Smooth muscle cell (in vitro differentiated cells): ENCODE measurements around the gene FCGBP. TPM values are rescaled to one million over a fixed set of nuclear protein-coding genes. Genes with fewer than 3 reads are reported as not detected.
"Not testable (repeated sequence)": the region's sequence is repeated elsewhere in the genome, so short reads cannot be mapped to it uniquely, and the experiment has no call there.

Experiments
- DNase-seq: peaks from one replicate; lab custom pipeline; 2025; ENCODE audit not compliant: unreplicated experiment; lab: John Stamatoyannopoulos, UW
- H2AFZ ChIP-seq: fragments of 200-600 bp; sonication (generic); 2 replicates; pipeline ENCODE4 v1.6.0; 2016; ENCODE audit warnings: antibody characterized with exemption, low read depth, mild to moderate bottlenecking
- H3F3A ChIP-seq: fragments of 200-600 bp; sonication (generic); 2 replicates; pipeline ENCODE4 v1.6.0; 2017; ENCODE audit warnings: antibody characterized with exemption, low read depth
- H3K27ac ChIP-seq: fragments of 200-600 bp; sonication (generic); 2 replicates; pipeline ENCODE4 v1.5.1; 2016; ENCODE audit warnings: low read depth, mild to moderate bottlenecking
- H3K27me3 ChIP-seq: fragments of 200-600 bp; sonication (generic); 2 replicates; pipeline ENCODE4 v1.6.1; 2016; ENCODE audit warnings: low read depth, mild to moderate bottlenecking
- H3K36me3 ChIP-seq: fragments of 200-600 bp; sonication (generic); 2 replicates; pipeline ENCODE4 v1.5.1; 2016; ENCODE audit warnings: low read depth
- H3K4me1 ChIP-seq: fragments of 200-600 bp; sonication (generic); 2 replicates; pipeline ENCODE4 v1.5.1; 2016; ENCODE audit warnings: low read depth
- H3K4me2 ChIP-seq: fragments of 200-600 bp; sonication (generic); 2 replicates; pipeline ENCODE4 v1.6.0; 2016; ENCODE audit warnings: mild to moderate bottlenecking
- H3K4me3 ChIP-seq: fragments of 200-600 bp; sonication (generic); 2 replicates; pipeline ENCODE4 v1.5.1; 2016; ENCODE audit warnings: mild to moderate bottlenecking
- H3K79me2 ChIP-seq: fragments of 200-600 bp; sonication (generic); 2 replicates; pipeline ENCODE4 v1.6.0; 2016; ENCODE audit warnings: low read depth, mild to moderate bottlenecking
- H3K9ac ChIP-seq: fragments of 200-600 bp; sonication (generic); 2 replicates; pipeline ENCODE4 v1.6.0; 2016; ENCODE audit warnings: low read depth
- H3K9me3 ChIP-seq: fragments of 200-600 bp; sonication (generic); replicated peaks from 2 replicates; pipeline ENCODE4 v1.5.1; 2016; ENCODE audit warnings: low read depth
- H4K20me1 ChIP-seq: fragments of 200-600 bp; sonication (generic); 2 replicates; pipeline ENCODE4 v1.6.0; 2016; ENCODE audit warnings: low read depth
- WGBS: methylation state at CpG from one replicate; pipeline ENCODE4 v1.1.7; 2016; ENCODE audit warnings: low lambda C conversion rate; 5-methylcytosine and 5-hydroxymethylcytosine counted together
- polyA plus RNA-seq: library from polyadenylated mRNA; unstranded; fragments of >200 nt; fragmentation: Nextera tagmentation; extraction: Ambion mirVana; gene quantifications from 2 replicates; pipeline ENCODE4 v1.2.1, GENCODE V29; 2016
- total RNA-seq: library from RNA; depleted of rRNA; stranded (reverse); fragments of >200 nt; gene quantifications from 2 replicates; pipeline ENCODE4 v1.2.3, GENCODE V29; 2014
- TF ChIP-seq, protein P1 (sequence below): fragments of 200-600 bp; sonication (generic); IDR thresholded peaks from 2 replicates; pipeline ENCODE4 v1.5.1; 2017; ENCODE audit warnings: borderline replicate concordance, mild to moderate bottlenecking, antibody characterized with exemption; ENCODE audit not compliant: insufficient read depth, poor library complexity, severe bottlenecking

FCGBP gene
- total and polyA plus RNA-seq, 2 experiments from 2014 or later: 0.15 to 0.18 TPM

DNA sequence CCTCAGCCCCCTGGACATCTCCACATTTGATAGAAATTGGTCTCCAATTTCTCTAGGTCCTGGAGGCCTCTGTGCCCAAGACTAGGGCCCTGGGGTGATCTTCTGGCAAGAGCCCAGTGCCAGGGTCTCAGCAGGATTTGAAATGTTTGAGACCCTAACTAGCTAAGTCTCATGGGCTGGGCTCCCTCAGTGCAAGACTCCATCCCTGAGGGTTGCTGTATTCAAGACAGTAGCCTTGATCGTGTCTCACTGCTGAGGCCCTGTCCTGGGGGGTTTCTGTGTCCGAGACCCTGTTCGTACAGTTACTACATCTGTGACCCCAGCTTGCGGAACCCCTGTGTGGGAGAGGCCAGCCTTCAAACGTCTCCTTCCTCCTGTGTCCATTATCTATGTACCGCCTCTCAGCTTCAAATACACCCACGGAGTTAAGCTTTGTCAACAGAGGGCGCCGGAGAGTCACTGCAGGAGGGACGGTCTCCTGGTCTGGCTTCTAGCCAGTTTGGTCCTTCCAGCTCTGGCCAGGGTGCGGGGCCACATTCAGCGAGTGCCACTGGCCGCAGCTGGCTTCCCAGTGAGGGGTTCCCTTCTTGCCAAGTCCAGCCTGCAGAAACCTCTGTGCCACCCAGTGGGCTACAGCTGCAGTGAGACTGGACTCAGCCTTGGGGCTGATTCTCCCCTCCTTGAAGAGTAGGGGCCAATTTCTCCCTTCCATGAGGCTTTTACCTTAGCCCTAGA lies 36.8 kb downstream of the FCGBP start:
- not testable (repeated sequence) for H3K9ac ChIP-seq, H3F3A ChIP-seq, H3K27me3 ChIP-seq, H2AFZ ChIP-seq, H3K36me3 ChIP-seq, DNase-seq, H3K79me2 ChIP-seq, H4K20me1 ChIP-seq, H3K27ac ChIP-seq, H3K4me3 ChIP-seq, H3K9me3 ChIP-seq, H3K4me2 ChIP-seq, H3K4me1 ChIP-seq
- 11% methylated on average over 13 of the region's 13 CpGs for WGBS
- TF ChIP-seq, protein P1, sequence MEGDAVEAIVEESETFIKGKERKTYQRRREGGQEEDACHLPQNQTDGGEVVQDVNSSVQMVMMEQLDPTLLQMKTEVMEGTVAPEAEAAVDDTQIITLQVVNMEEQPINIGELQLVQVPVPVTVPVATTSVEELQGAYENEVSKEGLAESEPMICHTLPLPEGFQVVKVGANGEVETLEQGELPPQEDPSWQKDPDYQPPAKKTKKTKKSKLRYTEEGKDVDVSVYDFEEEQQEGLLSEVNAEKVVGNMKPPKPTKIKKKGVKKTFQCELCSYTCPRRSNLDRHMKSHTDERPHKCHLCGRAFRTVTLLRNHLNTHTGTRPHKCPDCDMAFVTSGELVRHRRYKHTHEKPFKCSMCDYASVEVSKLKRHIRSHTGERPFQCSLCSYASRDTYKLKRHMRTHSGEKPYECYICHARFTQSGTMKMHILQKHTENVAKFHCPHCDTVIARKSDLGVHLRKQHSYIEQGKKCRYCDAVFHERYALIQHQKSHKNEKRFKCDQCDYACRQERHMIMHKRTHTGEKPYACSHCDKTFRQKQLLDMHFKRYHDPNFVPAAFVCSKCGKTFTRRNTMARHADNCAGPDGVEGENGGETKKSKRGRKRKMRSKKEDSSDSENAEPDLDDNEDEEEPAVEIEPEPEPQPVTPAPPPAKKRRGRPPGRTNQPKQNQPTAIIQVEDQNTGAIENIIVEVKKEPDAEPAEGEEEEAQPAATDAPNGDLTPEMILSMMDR: peak; percentile 61

DNA sequence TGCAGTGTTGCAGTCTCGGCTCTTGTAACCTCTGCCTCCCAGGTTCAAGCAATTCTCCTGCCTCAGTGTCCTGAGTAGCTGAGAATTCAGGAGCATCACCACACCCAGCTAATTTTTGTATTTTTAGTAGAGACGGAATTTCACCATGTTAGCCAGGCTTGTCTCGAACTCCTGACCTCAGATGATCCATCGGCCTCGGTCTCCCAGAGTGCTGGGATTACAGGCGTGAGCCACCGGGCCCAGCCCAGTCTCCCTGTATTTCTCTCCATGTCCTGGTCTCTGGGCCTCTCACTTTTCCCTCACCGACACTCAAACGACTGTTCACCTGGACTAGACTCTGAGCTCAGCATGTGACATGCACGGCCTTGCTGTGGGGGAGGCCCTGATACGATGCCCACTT lies 39.3 kb downstream of the FCGBP start:
- not testable (repeated sequence) for H3K4me1 ChIP-seq, H3K27me3 ChIP-seq, H3K4me2 ChIP-seq, H3K9me3 ChIP-seq, H2AFZ ChIP-seq, DNase-seq, H3F3A ChIP-seq, H3K4me3 ChIP-seq, H4K20me1 ChIP-seq, H3K27ac ChIP-seq, H3K79me2 ChIP-seq, H3K36me3 ChIP-seq, H3K9ac ChIP-seq
- WGBS: 93% methylated on average over 11 of the region's 11 CpGs

DNA sequence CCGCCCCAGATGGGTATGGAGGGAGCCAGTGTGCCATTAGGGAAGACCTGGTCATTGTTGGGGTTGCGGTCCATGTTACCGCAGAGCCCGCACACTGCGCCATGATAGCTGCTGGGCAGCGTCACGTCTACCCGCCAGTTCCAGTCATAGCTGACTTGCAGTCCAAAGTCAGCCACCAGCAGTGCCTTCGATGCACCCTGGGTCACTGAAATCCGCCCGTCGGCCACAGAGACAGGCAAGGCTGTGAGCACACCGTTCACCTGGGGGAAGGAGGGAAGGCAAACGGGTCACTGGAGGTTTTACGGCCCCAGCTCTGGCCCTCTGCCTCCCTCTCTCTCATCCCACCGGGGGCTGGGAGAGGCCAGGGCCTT lies 40.2 kb downstream of the FCGBP start:
- not testable (repeated sequence) for H3K27ac ChIP-seq, H3K27me3 ChIP-seq, H3K4me1 ChIP-seq, H3F3A ChIP-seq, H3K36me3 ChIP-seq, DNase-seq, H4K20me1 ChIP-seq, H3K79me2 ChIP-seq, H3K4me3 ChIP-seq, H3K9me3 ChIP-seq, H3K9ac ChIP-seq, H3K4me2 ChIP-seq, H2AFZ ChIP-seq
- 86% methylated on average over 13 of the region's 16 CpGs for WGBS

DNA sequence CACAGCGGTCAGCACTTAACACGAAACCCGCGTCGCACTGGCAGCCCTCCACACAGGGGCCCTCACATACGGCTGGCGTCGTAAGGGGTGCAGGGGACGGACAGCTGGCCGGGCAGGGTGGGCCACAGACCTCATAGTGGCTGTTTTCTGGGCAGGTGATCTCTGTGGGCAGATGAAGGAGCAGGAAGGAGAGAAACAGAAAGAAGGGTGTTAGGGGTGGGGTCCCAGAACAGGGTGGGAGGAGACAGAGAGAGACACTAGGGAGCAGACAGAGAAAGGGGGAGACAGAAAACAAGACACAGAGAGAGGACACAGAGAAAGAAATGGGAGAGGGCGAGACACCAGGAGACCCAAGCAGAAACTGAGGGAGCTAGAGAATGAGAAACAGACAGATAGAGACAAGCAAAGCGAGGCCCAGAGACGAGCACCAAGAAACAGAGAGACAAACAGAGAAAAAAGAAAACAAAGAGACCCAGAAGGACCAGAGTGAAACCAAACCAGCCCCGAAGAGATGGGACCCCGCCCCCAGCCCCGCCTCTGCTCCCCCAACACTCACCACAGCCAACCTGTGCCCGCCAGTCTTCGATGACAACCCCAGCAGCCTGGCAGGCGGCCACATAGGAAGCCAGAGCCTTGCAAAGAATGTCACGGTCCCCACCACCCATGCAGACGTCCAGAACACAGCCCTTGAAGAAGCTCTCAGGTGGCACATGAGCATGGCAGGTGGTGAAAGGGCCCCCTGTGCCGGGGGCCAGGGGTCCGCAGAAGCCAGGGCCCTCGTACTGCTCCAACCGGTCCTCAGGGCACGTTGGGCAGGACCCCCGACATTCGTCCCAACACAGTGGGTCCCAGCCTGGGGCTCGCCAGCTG lies 40.8 kb downstream of the FCGBP start:
- not testable (repeated sequence) for H2AFZ ChIP-seq, H3K4me2 ChIP-seq, H3K27ac ChIP-seq, H3K9me3 ChIP-seq, H3K9ac ChIP-seq, H3K27me3 ChIP-seq, H3K79me2 ChIP-seq, H3K4me1 ChIP-seq, H4K20me1 ChIP-seq, DNase-seq, H3F3A ChIP-seq, H3K36me3 ChIP-seq, H3K4me3 ChIP-seq
- WGBS: 90% methylated on average over 28 of the region's 29 CpGs

DNA sequence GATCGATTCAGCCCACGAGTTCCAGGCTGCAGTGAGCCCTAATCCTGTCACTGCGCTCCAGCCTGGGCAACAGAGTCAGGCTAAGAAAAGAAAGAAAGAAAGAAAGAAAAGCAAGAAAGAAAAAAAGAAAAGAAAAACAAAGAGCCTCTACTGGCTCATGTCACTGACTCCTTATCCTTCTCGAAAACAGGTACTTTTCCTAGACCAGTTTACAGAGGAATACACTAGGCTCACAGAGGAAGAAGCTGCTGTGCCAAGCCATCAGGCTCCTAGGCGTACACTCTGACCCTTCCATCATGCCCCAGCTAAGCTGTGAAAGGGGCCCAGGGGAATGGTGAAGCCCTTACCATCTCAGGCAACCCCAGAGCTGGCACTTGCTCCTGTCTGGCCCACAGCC lies 41.9 kb downstream of the FCGBP start:
- not testable (repeated sequence) for H3K4me2 ChIP-seq, H3F3A ChIP-seq, H3K4me1 ChIP-seq, H2AFZ ChIP-seq, H3K79me2 ChIP-seq, H3K27me3 ChIP-seq, H3K4me3 ChIP-seq, DNase-seq, H3K27ac ChIP-seq, H3K9ac ChIP-seq, H3K36me3 ChIP-seq, H4K20me1 ChIP-seq, H3K9me3 ChIP-seq
- 95% methylated on average over 5 of the region's 5 CpGs for WGBS

DNA sequence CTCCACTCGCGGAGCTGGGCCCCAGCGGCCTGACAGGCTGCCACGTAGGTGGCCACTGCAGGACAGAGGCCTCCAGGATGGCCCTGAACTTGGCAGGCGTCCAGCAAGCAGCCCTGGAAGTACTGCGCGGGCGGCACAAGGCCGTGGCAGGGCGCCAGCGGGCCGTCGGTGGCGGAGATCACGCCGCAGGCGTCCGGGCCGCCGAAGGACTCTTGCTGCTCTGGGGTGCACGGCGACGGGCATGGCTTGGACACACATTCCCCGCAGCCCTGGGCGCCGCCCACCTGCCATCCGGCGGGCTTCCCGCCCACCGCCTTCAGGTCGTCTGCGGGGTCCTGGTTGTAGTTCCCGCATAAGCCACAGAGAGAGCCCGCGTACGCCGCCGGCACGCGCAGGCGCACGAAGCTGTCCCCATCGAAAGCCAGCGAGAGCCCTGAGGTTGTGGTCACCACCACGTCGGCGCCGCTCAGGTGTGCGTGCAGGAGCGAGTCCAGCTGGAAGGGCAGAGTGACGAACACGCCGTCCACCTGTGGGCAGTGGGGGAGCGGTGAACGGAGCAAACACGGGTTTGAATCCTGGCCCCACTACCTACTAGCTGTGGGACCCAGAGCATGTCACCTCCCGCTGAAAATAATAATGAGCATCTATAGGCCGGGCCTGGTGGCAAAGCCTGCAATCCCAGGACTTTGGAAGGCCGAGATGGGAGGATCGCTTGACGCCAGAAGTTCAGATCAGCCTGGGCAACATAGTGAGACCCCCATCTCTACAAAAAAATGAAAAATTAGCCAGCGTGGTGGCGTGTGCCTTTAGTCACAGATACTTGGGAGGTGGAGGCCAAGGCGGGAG lies 42.6 kb downstream of the FCGBP start:
- not testable (repeated sequence) for H3K27ac ChIP-seq, H3K4me2 ChIP-seq, H3K4me3 ChIP-seq, H3K9ac ChIP-seq, H3K36me3 ChIP-seq, H3K4me1 ChIP-seq, DNase-seq, H3F3A ChIP-seq, H3K79me2 ChIP-seq, H2AFZ ChIP-seq, H4K20me1 ChIP-seq, H3K9me3 ChIP-seq, H3K27me3 ChIP-seq
- WGBS: 83% methylated on average over 57 of the region's 64 CpGs
